Uterus (tissue), 2 donors: ENCODE measurements around the gene PPA2.

Experiments
- POLR2A ChIP-seq, 2 donors: fragments of 450-650 bp; IDR thresholded peaks; one replicate each; pipeline ENCODE4 v1.6.1; 2016; ENCODE audit warnings: antibody characterized with exemption in 2 of 2, mild to moderate bottlenecking in 1 of 2, moderate library complexity in 1 of 2
- TF ChIP-seq, protein P1 (sequence below), 4 experiments: fragments of 200-600 bp in 2 of 4; fragments of 450-650 bp in 2 of 4; sonication (generic) in 2 of 4; IDR thresholded peaks; one replicate each; pipeline ENCODE4 v1.5.1; 2016 to 2019; ENCODE audit warnings: antibody characterized with exemption in 4 of 4, mild to moderate bottlenecking in 2 of 4, moderate library complexity in 1 of 4

DNA sequence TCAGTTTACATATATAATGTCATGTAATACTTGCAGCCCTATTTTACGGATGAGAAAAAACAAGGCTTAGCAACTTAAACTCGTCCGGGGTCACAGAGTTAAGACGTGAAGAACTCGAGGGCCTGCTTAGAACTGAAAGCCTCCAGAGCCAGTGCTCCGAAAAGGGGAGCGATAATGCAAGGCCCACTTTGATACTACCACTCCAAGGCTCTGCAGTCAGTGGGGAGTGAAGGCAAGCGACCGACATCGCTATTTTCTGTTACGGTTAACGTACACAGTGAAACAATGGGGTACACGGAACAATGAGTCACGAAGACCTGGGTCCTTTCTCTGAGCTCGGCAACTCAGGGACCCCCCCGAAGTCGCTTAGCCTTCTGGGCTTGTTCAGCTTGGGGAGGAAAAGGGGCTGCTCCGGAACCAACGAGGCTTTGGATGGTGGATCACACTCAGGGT, 965 bp downstream of the PPA2 start:
- TF ChIP-seq POLR2A (IDR thresholded peaks at IDR 0.05) = no peak
- TF ChIP-seq, protein P1, sequence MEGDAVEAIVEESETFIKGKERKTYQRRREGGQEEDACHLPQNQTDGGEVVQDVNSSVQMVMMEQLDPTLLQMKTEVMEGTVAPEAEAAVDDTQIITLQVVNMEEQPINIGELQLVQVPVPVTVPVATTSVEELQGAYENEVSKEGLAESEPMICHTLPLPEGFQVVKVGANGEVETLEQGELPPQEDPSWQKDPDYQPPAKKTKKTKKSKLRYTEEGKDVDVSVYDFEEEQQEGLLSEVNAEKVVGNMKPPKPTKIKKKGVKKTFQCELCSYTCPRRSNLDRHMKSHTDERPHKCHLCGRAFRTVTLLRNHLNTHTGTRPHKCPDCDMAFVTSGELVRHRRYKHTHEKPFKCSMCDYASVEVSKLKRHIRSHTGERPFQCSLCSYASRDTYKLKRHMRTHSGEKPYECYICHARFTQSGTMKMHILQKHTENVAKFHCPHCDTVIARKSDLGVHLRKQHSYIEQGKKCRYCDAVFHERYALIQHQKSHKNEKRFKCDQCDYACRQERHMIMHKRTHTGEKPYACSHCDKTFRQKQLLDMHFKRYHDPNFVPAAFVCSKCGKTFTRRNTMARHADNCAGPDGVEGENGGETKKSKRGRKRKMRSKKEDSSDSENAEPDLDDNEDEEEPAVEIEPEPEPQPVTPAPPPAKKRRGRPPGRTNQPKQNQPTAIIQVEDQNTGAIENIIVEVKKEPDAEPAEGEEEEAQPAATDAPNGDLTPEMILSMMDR (IDR thresholded peaks at IDR 0.05) = no peak
